ENCODE measurements around the gene BRDT. TPM values are rescaled to one million over a fixed set of nuclear protein-coding genes. Genes with fewer than 3 reads are reported as not detected.

The BRDT gene
- total and polyA plus RNA-seq, 2 of the 13 experiments (the other 11 are each of a cell fraction or from before 2014, with no cell fraction given) = not detected

Other genes with a start within 250 kb of the BRDT start
- 44.8 and 76.5 TPM in 2 replicates for gene TGFBR3, start 63.2 kb upstream of the BRDT start, total RNA-seq (2016; rRNA removed; fragmentation: Illumina TruSeq; extraction: Trizol)
- 146 and 195 TPM in 2 replicates for gene TGFBR3, start 63.2 kb upstream of the BRDT start, polyA plus RNA-seq (2011; rRNA removed)
- not detected in 2 replicates for gene EPHX4, start 80.6 kb downstream of the BRDT start, total RNA-seq (2016; rRNA removed; fragmentation: Illumina TruSeq; extraction: Trizol)
- gene EPHX4, start 80.6 kb downstream of the BRDT start, polyA plus RNA-seq (2011; rRNA removed) = not detected in 2 replicates
- not detected in 2 replicates for gene SETSIP, start 126.0 kb downstream of the BRDT start, total RNA-seq (2016; rRNA removed; fragmentation: Illumina TruSeq; extraction: Trizol)
- 0.08 TPM in 1 of 2 replicates, not detected in the other for gene SETSIP, start 126.0 kb downstream of the BRDT start, polyA plus RNA-seq (2011; rRNA removed)
- gene BTBD8, start 130.9 kb downstream of the BRDT start, total RNA-seq (2016; rRNA removed; fragmentation: Illumina TruSeq; extraction: Trizol) = 1.8 TPM in 2 replicates
- 0.35 and 0.41 TPM in 2 replicates for gene BTBD8, start 130.9 kb downstream of the BRDT start, polyA plus RNA-seq (2011; rRNA removed)

Data from HepG2 (cell line).